GM18907 (cell line): ENCODE data around the gene COG7.
"Not testable (repeated sequence)": the region's sequence is repeated elsewhere in the genome, so short reads cannot be mapped to it uniquely, and the experiment has no call there.

Experiments used
- ATAC-seq: cut with Tn5 transposase; IDR thresholded peaks from one replicate; pipeline ENCODE4 v1.9.1; 2021; ENCODE audit warnings: mild to moderate bottlenecking, moderate library complexity; ENCODE audit not compliant: unreplicated experiment

Gene COG7

GRCh38 chr16:23388786-23389185 is 64.2 kb downstream of the COG7 start:
- ATAC-seq: no peak

GRCh38 chr16:23387666-23388065 is 65.3 kb downstream of the COG7 start:
- ATAC-seq: no peak

- ATAC-seq: no peak
Measured at GRCh38 chr16:23385441-23385840, 67.5 kb downstream of the COG7 start.

- ATAC-seq: no peak
Measured at GRCh38 chr16:23384878-23385277, 68.1 kb downstream of the COG7 start.

GRCh38 chr16:23383881-23384280 is 69.1 kb downstream of the COG7 start:
- ATAC-seq: no peak

- no peak for ATAC-seq
Measured at GRCh38 chr16:23382279-23382678, 70.7 kb downstream of the COG7 start.

- not testable (repeated sequence) for ATAC-seq
Measured at GRCh38 chr16:23381702-23382101, 71.3 kb downstream of the COG7 start.

GRCh38 chr16:23380501-23380951 is 72.5 kb downstream of the COG7 start:
- no peak for ATAC-seq

GRCh38 chr16:23379707-23380106 is 73.3 kb downstream of the COG7 start:
- no peak for ATAC-seq

- ATAC-seq: no peak
Measured at GRCh38 chr16:23378921-23379320, 74.1 kb downstream of the COG7 start.

GRCh38 chr16:23378256-23378655 is 74.7 kb downstream of the COG7 start:
- no peak for ATAC-seq

GRCh38 chr16:23377071-23377931 is 75.7 kb downstream of the COG7 start:
- ATAC-seq: no peak

- ATAC-seq: no peak
Measured at GRCh38 chr16:23375643-23376042, 77.3 kb downstream of the COG7 start.

- ATAC-seq: no peak
Measured at GRCh38 chr16:23374721-23375510, 78.1 kb downstream of the COG7 start.

- no peak for ATAC-seq
Measured at GRCh38 chr16:23373436-23374219, 79.4 kb downstream of the COG7 start.

GRCh38 chr16:23371368-23371767 is 81.6 kb downstream of the COG7 start:
- ATAC-seq: no peak

GRCh38 chr16:23369416-23369815 is 83.6 kb downstream of the COG7 start:
- no peak for ATAC-seq

GRCh38 chr16:23368469-23368868 is 84.5 kb downstream of the COG7 start:
- ATAC-seq: no peak

GRCh38 chr16:23367988-23368387 is 85.0 kb downstream of the COG7 start:
- ATAC-seq: no peak

GRCh38 chr16:23367564-23367963 is 85.4 kb downstream of the COG7 start:
- no peak for ATAC-seq

- ATAC-seq: not testable (repeated sequence)
Measured at GRCh38 chr16:23366341-23366740, 86.6 kb downstream of the COG7 start.
